CD4-positive, CD25-positive, alpha-beta regulatory T cell (primary cell): ENCODE data around the gene GRIA2. TPM values are rescaled to one million over a fixed set of nuclear protein-coding genes. Genes with fewer than 3 reads are reported as not detected.

Experiments
- ATAC-seq, 2 donors: fragments of 150-1000 bp; cut with Tn5 transposase; one replicate each; pipeline ENCODE4 v1.10.0; 2021; ENCODE audit warnings: low read depth in 2 of 2, moderate number of reproducible peaks in 2 of 2, moderate library complexity in 1 of 2
- DNase-seq, 3 donors: peaks; one replicate each; pipeline versions ENCODE4 v3.0.0 to v3.0.0-alpha.2; 2012 to 2022; ENCODE audit warnings: mixed read lengths in 1 of 3
- H3K27ac ChIP-seq: one replicate; pipeline ENCODE4 v1.7.0; 2013; ENCODE audit warnings: mild to moderate bottlenecking, low read length; ENCODE audit not compliant: insufficient read depth, poor library complexity, severe bottlenecking
- H3K27me3 ChIP-seq: one replicate; pipeline ENCODE4 v1.7.0; 2013; ENCODE audit warnings: low read length; ENCODE audit not compliant: control insufficient read depth, insufficient read depth
- H3K36me3 ChIP-seq: one replicate; pipeline ENCODE4 v1.7.0; 2013; ENCODE audit warnings: mild to moderate bottlenecking, low read length, moderate library complexity; ENCODE audit not compliant: control insufficient read depth, insufficient read depth
- H3K4me1 ChIP-seq: 2 replicates; pipeline ENCODE4 v1.7.0; 2013; ENCODE audit warnings: mild to moderate bottlenecking, low read length; ENCODE audit not compliant: insufficient read depth, control insufficient read depth, poor library complexity, severe bottlenecking
- H3K4me3 ChIP-seq: one replicate; pipeline ENCODE4 v1.7.0; 2013; ENCODE audit warnings: low read depth, mild to moderate bottlenecking, low read length, moderate library complexity
- H3K9me3 ChIP-seq, 2 experiments: 1 replicate in 1 of 2; 2 replicates in 1 of 2; pipeline ENCODE4 v1.7.0; 2013; ENCODE audit warnings: low read length in 2 of 2, mild to moderate bottlenecking in 1 of 2, moderate library complexity in 1 of 2; ENCODE audit not compliant: control insufficient read depth in 2 of 2
- H3K27ac Mint-ChIP-seq, 3 donors: one replicate each; pipeline ENCODE4 v1.8.0; 2020 to 2022; ENCODE audit warnings: mild to moderate bottlenecking in 3 of 3, mixed read lengths in 3 of 3, moderate library complexity in 2 of 3
- H3K27me3 Mint-ChIP-seq: one replicate; pipeline ENCODE4 v1.8.0; 2022; ENCODE audit warnings: mild to moderate bottlenecking, mixed read lengths
- H3K36me3 Mint-ChIP-seq: one replicate; pipeline ENCODE4 v1.8.0; 2020; ENCODE audit warnings: mixed read lengths
- H3K4me1 Mint-ChIP-seq, 4 donors: one replicate each; pipeline ENCODE4 v1.8.0; 2020 to 2022; ENCODE audit warnings: mixed read lengths in 4 of 4, mild to moderate bottlenecking in 1 of 4
- H3K4me3 Mint-ChIP-seq, 4 donors: one replicate each; pipeline ENCODE4 v1.8.0; 2020 to 2022; ENCODE audit warnings: mild to moderate bottlenecking in 4 of 4, mixed read lengths in 4 of 4, moderate library complexity in 3 of 4
- H3K9me3 Mint-ChIP-seq, 7 donors: one replicate each; pipeline ENCODE4 v1.8.0; 2020 to 2022; ENCODE audit warnings: mixed read lengths in 7 of 7, mild to moderate bottlenecking in 3 of 7, moderate library complexity in 2 of 7
- polyA plus RNA-seq, 4 donors: library from polyadenylated mRNA; unstranded; fragments of 300-500 nt; fragmentation: Illumina TruSeq; gene quantifications; one replicate each; pipeline ENCODE4 v1.2.3, GENCODE V29; 2021
- total RNA-seq: library from RNA; stranded (reverse); gene quantifications from one replicate; pipeline ENCODE4 v1.2.3, GENCODE V29; 2022

The GRIA2 gene
- total and polyA plus RNA-seq, 5 donors from 2014 or later, result not detected

DNA sequence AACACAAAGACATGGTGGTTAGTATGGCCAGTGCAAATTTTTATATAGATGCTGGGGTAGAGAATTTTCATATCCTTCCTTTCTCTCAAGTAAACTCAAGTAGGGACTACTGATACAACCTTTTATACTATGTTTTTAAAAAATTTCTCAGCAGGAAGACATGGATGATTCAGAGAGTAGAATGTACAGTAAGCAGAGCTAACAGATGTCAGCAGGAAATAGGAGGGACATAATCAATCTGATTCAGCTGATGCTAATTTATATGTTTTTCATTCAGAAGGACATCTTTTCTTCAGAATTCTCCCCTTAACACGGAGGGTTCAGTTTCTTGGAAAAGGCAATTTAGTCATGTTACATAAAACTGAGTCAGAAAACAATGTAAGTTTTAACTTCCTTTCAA is 95.4 kb downstream of the GRIA2 start:
- Mint-ChIP-seq H3K36me3 (no peaks in the 10 kb centered on the region), H3K27ac (no peak overlapping the region), H3K27me3 (no peaks in the 10 kb centered on the region), H3K9me3 (peaks cover 0 to 11% (median 0%) of the 10 kb centered on the region in 7 donors), H3K4me1 (no peaks in the 10 kb centered on the region), H3K4me3 (no peak overlapping the region)
- Histone ChIP-seq H3K9me3 (no peaks in the 10 kb centered on the region), H3K36me3 (no peaks in the 10 kb centered on the region), H3K27ac (no peak overlapping the region), H3K4me3 (no peak overlapping the region), H3K4me1 (no peaks in the 10 kb centered on the region), H3K27me3 (no peaks in the 10 kb centered on the region)
- ATAC-seq (no peak), DNase-seq (no peak)

DNA sequence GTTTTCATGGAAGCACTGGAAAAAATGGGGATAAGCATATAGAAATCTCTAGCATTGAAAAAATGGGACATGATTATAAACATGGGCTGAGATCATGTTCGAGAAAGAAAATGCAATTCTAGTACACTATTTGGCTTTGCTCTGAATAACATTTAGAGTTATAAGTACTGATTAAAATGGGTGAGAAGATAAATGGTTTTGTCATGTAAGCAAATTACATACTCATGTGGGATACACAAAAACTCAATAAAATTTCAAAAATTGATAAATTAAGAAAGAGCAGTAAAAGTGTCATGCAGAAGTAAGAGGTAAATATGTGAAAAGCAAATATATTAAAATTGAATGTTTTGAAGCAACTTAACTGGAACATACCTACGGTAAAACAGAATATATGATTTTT is 99.6 kb downstream of the GRIA2 start:
- no peaks in the 10 kb centered on the region for H3K4me1 ChIP-seq
- H3K27me3 ChIP-seq, result no peaks in the 10 kb centered on the region
- no peak overlapping the region for H3K4me3 Mint-ChIP-seq
- H3K9me3 Mint-ChIP-seq, result peaks cover 0 to 17% (median 2%) of the 10 kb centered on the region in 7 donors
- H3K27ac ChIP-seq, result no peak overlapping the region
- H3K4me1 Mint-ChIP-seq, result no peaks in the 10 kb centered on the region
- no peak overlapping the region for H3K4me3 ChIP-seq
- H3K27me3 Mint-ChIP-seq, result no peaks in the 10 kb centered on the region
- H3K27ac Mint-ChIP-seq, result no peak overlapping the region
- DNase-seq, result no peak
- no peaks in the 10 kb centered on the region for H3K36me3 ChIP-seq
- H3K9me3 ChIP-seq, result no peaks in the 10 kb centered on the region
- no peak for ATAC-seq
- H3K36me3 Mint-ChIP-seq, result no peaks in the 10 kb centered on the region

DNA sequence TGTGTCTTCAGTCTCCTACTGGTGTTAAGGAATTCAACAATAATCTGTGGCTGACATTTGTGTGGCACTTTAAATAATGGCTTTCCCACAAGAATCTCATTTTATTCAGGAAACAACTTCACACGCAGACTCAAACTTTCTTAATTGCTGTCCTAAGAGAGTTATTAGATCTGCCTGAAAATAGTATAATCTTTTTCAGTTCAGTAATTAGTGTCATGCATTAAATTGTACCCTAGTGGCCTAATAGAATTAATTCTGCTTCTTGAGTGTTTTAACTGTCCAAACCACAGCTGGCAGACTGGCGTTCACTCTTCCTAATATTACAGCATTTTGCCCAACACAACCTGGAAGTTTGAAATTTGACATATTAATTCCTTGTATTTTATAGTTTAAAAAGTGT is 107.1 kb downstream of the GRIA2 start:
- no peaks in the 10 kb centered on the region for H3K36me3 ChIP-seq

DNA sequence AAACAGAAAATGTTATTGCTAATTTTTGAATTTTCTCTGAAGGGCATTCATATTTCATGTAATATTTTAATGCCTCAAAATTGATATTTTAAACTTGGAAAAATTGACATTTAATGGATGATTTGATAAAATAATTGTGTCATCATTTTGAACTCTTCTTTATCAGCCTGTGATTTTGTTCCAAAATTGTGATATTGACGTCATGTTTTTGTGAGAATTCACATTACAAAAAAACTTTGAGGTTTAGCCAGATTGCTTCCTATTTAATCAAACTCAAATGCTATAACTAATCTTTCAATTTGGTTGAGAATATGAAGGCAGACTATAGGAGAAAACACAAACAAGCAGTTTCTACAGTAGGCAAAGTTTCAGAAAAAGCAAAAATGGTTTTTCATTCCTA is 137.4 kb downstream of the GRIA2 start:
- Histone ChIP-seq H3K27me3 (no peaks in the 10 kb centered on the region), H3K36me3 (no peaks in the 10 kb centered on the region), H3K9me3 (peaks cover 0 to under 1% of the 10 kb centered on the region in 2 experiments), H3K4me1 (no peaks in the 10 kb centered on the region), H3K27ac (no peak overlapping the region), H3K4me3 (no peak overlapping the region)
- H3K27me3 Mint-ChIP-seq, result no peaks in the 10 kb centered on the region
- DNase-seq (no peak), ATAC-seq (no peak)
- no peaks in the 10 kb centered on the region for H3K4me1 Mint-ChIP-seq
- H3K36me3 Mint-ChIP-seq, result no peaks in the 10 kb centered on the region
- no peak overlapping the region for H3K4me3 Mint-ChIP-seq
- no peak overlapping the region for H3K27ac Mint-ChIP-seq
- peaks cover 0 to 21% (median 7%) of the 10 kb centered on the region in 7 donors for H3K9me3 Mint-ChIP-seq

More for the DNA sequence above, 107.1 kb downstream of the GRIA2 start:
- H3K36me3 Mint-ChIP-seq, result no peaks in the 10 kb centered on the region
- Histone ChIP-seq H3K4me3 (no peak overlapping the region), H3K27me3 (no peaks in the 10 kb centered on the region), H3K4me1 (no peaks in the 10 kb centered on the region), H3K27ac (no peak overlapping the region), H3K9me3 (no peaks in the 10 kb centered on the region)
- H3K4me3 Mint-ChIP-seq, result no peak overlapping the region
- no peak for DNase-seq
- H3K27me3 Mint-ChIP-seq, result no peaks in the 10 kb centered on the region
- no peaks in the 10 kb centered on the region for H3K4me1 Mint-ChIP-seq
- H3K9me3 Mint-ChIP-seq, result peaks cover 2 to 17% (median 13%) of the 10 kb centered on the region in 7 donors
- ATAC-seq, result no peak
- H3K27ac Mint-ChIP-seq, result no peak overlapping the region

DNA sequence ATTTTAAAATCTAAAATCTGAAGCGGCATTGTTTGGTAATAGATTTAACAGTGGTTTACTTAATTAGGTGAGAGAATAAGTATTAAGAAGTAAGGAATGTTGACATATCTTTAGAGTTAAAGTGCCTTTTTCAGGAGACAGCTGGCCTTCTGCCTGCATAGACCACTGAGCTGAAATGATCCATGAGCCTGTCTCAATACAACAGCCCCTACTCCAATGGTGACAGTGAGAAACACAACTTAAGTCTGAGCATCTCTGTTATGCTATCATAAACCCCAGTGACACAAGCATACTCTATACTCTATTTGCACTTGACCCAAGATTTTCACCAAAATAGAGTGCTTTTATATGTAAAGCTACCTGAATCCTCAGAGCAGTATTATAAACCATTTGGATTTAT is 137.9 kb downstream of the GRIA2 start:
- Histone ChIP-seq H3K9me3 (peaks cover 0 to 5% of the 10 kb centered on the region in 2 experiments), H3K4me3 (no peak overlapping the region), H3K27ac (no peak overlapping the region), H3K27me3 (no peaks in the 10 kb centered on the region), H3K4me1 (no peaks in the 10 kb centered on the region), H3K36me3 (no peaks in the 10 kb centered on the region)
- DNase-seq (no peak), ATAC-seq (no peak)
- Mint-ChIP-seq H3K27ac (no peak overlapping the region), H3K4me3 (no peak overlapping the region), H3K4me1 (no peaks in the 10 kb centered on the region), H3K9me3 (peaks cover 0 to 26% (median 7%) of the 10 kb centered on the region in 7 donors), H3K27me3 (no peaks in the 10 kb centered on the region), H3K36me3 (no peaks in the 10 kb centered on the region)

DNA sequence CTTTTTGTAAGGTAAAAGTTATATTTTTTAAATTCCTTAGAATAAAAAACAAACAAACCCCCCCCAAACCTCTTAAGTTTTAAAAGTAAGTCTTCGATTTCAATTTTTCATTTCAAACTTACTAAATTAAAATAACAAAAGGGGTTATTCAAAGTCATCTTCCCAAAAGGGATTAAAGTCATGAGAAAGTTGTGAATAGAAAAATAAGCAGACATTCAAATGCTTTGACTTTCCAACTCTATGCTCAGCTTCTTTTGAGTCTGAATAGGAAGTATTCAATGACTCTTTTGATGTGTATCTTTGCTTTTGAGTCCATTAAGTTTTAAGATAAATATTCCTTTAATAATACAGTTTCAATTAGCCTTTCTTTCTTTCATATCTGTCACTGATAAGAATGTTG is 138.3 kb downstream of the GRIA2 start:
- Mint-ChIP-seq H3K4me1 (no peaks in the 10 kb centered on the region), H3K27me3 (no peaks in the 10 kb centered on the region), H3K36me3 (no peaks in the 10 kb centered on the region), H3K27ac (no peak overlapping the region), H3K4me3 (no peak overlapping the region), H3K9me3 (peaks cover 0 to 28% (median 7%) of the 10 kb centered on the region in 7 donors)
- H3K4me3 ChIP-seq, result no peak overlapping the region
- H3K36me3 ChIP-seq, result no peaks in the 10 kb centered on the region
- ATAC-seq (no peak), DNase-seq (no peak)
- no peaks in the 10 kb centered on the region for H3K4me1 ChIP-seq
- H3K9me3 ChIP-seq, result peaks cover 0 to 5% of the 10 kb centered on the region in 2 experiments
- H3K27me3 ChIP-seq, result no peaks in the 10 kb centered on the region
- no peak overlapping the region for H3K27ac ChIP-seq

DNA sequence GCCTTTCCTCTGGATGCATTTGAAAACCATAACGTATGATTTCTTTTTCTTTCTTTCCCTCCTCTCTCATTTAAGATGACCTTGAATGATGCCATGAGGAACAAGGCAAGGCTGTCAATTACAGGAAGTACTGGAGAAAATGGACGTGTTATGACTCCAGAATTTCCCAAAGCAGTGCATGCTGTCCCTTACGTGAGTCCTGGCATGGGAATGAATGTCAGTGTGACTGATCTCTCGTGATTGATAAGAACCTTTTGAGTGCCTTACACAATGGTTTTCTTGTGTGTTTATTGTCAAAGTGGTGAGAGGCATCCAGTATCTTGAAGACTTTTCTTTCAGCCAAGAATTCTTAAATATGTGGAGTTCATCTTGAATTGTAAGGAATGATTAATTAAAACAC is 142.8 kb downstream of the GRIA2 start:
- no peak for DNase-seq
- no peaks in the 10 kb centered on the region for H3K36me3 Mint-ChIP-seq
- Histone ChIP-seq H3K27ac (no peak overlapping the region), H3K4me3 (no peak overlapping the region), H3K27me3 (no peaks in the 10 kb centered on the region), H3K9me3 (peaks cover 0 to 5% of the 10 kb centered on the region in 2 experiments), H3K4me1 (no peaks in the 10 kb centered on the region), H3K36me3 (no peaks in the 10 kb centered on the region)
- H3K27ac Mint-ChIP-seq, result no peak overlapping the region
- no peaks in the 10 kb centered on the region for H3K27me3 Mint-ChIP-seq
- H3K9me3 Mint-ChIP-seq, result peaks cover 0 to 25% (median 7%) of the 10 kb centered on the region in 7 donors
- H3K4me3 Mint-ChIP-seq, result no peak overlapping the region
- ATAC-seq, result no peak
- no peaks in the 10 kb centered on the region for H3K4me1 Mint-ChIP-seq

DNA sequence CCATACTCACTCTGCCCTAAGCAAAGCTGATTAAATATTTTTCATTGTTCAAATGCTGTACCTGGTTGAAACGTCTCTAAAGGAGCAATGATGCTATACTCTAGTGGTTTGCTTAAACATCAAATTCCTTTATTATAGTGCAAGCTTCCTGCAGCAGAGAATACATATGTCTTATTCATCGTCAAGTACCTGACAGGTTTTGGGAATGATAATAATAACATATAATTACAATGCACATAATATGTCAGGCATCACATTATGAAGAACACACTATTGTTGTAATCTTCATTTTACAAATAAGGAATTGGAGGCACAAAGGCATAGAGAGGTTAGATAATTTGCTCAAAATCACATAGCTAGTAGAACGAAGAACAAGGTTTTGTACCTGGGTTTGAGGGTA is 151.6 kb downstream of the GRIA2 start:
- H3K4me3 ChIP-seq, result no peak overlapping the region
- no peaks in the 10 kb centered on the region for H3K36me3 Mint-ChIP-seq
- no peak overlapping the region for H3K27ac Mint-ChIP-seq
- H3K36me3 ChIP-seq, result no peaks in the 10 kb centered on the region
- H3K27me3 Mint-ChIP-seq, result no peaks in the 10 kb centered on the region
- no peak overlapping the region for H3K27ac ChIP-seq
- H3K9me3 ChIP-seq, result no peaks in the 10 kb centered on the region
- DNase-seq, result no peak
- no peaks in the 10 kb centered on the region for H3K4me1 ChIP-seq
- peak overlapping the region in 1 of 4 donors; percentile 4 for H3K4me3 Mint-ChIP-seq
- H3K27me3 ChIP-seq, result no peaks in the 10 kb centered on the region
- H3K4me1 Mint-ChIP-seq, result no peaks in the 10 kb centered on the region
- peaks cover 0 to 8% (median 4%) of the 10 kb centered on the region in 7 donors for H3K9me3 Mint-ChIP-seq
- no peak for ATAC-seq
